IPS-NIHi11 (cell line): Measurements from ENCODE around the gene FCGBP.
"Not testable (repeated sequence)": the region's sequence is repeated elsewhere in the genome, so short reads cannot be mapped to it uniquely, and the experiment has no call there.

ENCODE experiments used
- DNase-seq: peaks from one replicate; pipeline ENCODE4 v3.0.0; 2012; ENCODE audit warnings: mixed read lengths, low spot score

Gene FCGBP

DNA sequence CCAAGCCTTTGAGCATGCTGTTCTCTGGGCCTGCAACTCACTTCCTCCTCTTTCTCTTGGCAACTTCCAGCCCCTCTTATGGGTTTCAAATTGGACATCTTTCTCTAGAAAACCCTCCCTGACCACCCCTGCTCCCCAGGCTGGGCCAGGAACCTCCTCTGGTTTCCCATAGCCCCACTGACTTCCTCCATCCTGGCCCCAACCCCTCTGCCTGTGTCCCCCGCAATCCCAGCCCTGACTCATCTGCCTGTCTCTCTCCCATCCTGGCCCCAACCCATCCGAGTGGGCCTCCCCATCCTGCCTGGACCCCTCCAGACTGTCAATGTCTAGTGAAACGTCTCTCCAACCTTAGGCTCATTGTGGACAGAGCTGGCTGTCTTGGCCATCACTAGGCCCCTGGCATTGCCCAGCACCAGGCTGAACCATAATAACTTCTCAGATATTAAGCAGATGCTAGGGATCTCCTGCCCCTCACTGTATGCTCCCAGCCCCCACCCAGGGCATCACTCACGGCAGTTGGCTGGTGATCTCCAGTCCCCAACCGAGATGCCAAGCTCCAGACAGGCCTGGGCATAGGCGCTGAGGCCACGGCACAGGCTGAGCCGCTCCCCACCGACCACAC lies 16.8 kb downstream of the FCGBP start:
- no peak for DNase-seq

DNA sequence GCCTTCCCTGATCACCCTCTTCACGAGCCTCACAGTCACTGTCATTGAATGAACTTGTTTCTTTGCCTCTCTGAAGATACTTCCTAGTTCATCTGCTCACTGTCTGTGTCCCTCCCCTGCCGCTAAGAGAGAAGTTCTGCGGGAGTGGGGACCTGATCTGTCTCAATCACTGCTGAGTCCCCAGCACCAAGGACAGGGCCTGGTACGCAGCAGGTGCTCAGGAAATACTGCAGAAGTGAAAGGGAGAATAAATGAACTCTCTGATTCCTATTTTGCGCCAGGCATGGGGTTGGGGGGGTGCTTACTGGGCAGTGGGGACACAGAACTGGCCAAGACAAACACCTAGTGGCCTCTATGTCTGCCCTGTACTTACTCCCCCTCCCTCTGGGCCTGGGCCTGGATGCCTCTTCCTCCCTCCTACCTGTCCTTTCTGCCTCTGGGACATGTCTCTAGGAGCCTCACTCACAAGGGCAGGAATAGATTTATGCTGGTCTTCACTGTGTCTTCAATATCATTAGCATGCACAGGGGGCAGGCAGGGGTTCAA lies 17.5 kb downstream of the FCGBP start:
- peak; percentile 50 for DNase-seq

GRCh38 chr19:39916236-39916635 lies 18.2 kb downstream of the FCGBP start:
- DNase-seq = no peak

GRCh38 chr19:39915848-39916215 lies 18.6 kb downstream of the FCGBP start:
- DNase-seq = no peak

- peak; percentile 36 for DNase-seq
These were observed 19.2 kb downstream of the FCGBP start for GRCh38 chr19:39915101-39915847.

- DNase-seq = peak; percentile 2
These were observed 20.6 kb downstream of the FCGBP start for GRCh38 chr19:39913682-39914333.

DNA sequence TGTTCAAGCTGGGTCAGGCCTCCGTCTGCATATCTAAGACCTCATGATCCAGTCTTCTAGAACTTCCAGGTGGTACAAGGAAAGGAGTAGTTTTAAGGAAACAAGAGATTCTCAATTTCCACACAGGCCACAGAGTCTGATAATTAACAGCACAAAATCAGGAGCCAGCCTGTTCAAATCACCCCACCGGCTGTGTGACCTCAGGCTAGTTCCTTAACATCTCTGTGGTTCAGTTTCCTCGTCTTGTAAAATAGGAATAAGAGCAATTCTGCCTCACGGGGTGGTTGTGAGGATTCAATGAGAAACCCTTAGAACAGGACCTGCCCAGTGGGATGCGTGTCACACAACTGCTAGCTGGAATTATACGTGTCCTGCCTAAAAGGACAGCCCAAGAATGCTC lies 25.6 kb downstream of the FCGBP start:
- no peak for DNase-seq

DNA sequence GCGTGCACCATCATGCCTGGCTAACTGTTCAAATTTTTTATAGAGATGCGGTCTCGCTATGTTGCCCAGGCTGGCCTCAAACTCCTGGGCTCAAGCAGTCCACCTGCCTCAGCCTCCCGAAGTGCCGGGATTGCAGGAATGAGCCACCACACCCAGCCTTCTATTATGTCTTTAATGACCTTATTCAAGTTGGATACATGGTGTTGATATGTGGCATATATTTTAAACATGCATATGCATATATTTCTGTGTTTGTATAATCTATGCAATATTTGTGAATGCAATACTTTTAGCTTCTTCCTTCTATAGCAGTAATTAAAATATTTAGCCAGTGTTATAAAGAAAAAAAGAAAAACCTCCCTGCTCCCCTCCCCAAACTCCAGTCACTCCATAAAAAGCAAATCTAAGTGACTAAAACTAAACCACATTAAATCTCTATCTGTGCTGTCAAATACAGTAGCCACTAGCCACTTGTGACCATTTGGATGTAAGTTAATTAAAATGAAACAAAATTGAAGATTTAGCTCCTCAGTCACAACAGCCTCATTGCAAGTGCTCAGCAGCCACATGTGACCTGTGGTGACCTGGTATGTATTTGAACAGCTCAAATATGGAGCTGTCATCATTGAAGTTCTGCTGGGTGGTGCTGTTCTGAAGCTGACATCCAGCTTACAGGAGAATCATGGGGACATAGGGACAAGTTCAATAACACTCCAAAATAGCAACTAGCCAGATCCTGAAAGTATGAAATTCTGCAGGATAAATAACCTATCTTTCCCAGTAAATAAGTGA lies 27.4 kb downstream of the FCGBP start:
- DNase-seq = peak; percentile 1

DNA sequence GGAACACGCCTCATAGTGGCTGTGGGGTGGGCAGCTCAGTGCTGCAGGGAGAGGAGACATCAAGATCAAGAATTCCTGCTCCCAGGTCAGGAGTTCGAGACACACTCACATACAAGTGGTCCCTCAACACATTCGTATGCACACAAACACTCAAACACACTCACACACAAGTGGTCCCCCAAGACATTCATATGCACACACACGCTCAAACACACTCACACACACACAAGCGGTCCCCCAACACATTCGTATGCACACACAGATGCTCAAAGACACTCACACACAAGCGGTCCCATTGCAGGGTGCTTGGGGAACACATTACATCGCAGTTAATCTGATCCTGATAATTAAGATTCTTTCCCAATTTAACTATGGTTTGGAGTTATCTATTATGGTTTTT lies 28.2 kb downstream of the FCGBP start:
- no peak for DNase-seq

- not testable (repeated sequence) for DNase-seq
These were observed 30.8 kb downstream of the FCGBP start for GRCh38 chr19:39903486-39904091.

DNA sequence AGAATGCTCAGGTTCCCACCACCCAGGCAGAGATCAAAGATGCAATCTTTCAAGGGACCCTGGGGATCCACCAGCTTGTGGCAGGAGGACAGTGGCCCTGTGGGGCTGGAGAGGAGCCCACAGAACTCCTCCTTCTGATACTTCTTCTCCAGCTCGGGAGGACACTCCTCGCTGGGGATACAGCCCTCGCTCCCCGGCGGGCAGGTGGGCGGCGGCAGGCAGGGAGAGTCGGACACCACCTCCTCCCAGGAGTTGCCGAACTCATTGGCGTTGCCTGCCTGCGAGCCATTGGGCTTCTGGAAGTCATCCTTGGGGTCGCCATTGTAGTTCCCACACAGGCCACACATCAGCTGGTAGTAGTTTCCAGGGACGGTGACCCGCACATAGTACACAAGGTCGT lies 32.1 kb downstream of the FCGBP start:
- DNase-seq = not testable (repeated sequence)

GRCh38 chr19:39901681-39902080 lies 32.8 kb downstream of the FCGBP start:
- not testable (repeated sequence) for DNase-seq

DNA sequence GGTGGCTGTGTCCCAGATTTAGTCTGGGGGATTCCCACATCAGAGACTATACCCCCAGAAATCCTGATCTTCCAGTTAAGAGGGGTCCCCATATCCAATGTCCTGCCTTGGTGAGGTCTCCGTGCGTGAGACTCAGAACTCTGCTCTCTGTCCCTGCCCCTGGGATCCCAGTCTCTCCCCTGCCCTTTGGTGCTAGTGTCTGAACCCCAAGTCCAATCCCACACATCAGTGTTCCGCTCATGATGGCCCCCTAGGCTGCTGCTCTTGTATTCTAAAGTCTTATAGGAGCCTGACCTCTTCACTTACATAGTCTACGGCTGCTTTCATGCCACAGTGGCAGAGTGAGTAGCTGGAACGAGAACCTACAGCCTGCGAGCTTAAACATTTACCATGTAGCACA lies 35.6 kb downstream of the FCGBP start:
- not testable (repeated sequence) for DNase-seq

- not testable (repeated sequence) for DNase-seq
These were observed 36.8 kb downstream of the FCGBP start for GRCh38 chr19:39897511-39898245.

DNA sequence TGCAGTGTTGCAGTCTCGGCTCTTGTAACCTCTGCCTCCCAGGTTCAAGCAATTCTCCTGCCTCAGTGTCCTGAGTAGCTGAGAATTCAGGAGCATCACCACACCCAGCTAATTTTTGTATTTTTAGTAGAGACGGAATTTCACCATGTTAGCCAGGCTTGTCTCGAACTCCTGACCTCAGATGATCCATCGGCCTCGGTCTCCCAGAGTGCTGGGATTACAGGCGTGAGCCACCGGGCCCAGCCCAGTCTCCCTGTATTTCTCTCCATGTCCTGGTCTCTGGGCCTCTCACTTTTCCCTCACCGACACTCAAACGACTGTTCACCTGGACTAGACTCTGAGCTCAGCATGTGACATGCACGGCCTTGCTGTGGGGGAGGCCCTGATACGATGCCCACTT lies 39.3 kb downstream of the FCGBP start:
- DNase-seq = not testable (repeated sequence)

GRCh38 chr19:39894236-39894606 lies 40.2 kb downstream of the FCGBP start:
- not testable (repeated sequence) for DNase-seq

DNA sequence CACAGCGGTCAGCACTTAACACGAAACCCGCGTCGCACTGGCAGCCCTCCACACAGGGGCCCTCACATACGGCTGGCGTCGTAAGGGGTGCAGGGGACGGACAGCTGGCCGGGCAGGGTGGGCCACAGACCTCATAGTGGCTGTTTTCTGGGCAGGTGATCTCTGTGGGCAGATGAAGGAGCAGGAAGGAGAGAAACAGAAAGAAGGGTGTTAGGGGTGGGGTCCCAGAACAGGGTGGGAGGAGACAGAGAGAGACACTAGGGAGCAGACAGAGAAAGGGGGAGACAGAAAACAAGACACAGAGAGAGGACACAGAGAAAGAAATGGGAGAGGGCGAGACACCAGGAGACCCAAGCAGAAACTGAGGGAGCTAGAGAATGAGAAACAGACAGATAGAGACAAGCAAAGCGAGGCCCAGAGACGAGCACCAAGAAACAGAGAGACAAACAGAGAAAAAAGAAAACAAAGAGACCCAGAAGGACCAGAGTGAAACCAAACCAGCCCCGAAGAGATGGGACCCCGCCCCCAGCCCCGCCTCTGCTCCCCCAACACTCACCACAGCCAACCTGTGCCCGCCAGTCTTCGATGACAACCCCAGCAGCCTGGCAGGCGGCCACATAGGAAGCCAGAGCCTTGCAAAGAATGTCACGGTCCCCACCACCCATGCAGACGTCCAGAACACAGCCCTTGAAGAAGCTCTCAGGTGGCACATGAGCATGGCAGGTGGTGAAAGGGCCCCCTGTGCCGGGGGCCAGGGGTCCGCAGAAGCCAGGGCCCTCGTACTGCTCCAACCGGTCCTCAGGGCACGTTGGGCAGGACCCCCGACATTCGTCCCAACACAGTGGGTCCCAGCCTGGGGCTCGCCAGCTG lies 40.8 kb downstream of the FCGBP start:
- DNase-seq = not testable (repeated sequence)

DNA sequence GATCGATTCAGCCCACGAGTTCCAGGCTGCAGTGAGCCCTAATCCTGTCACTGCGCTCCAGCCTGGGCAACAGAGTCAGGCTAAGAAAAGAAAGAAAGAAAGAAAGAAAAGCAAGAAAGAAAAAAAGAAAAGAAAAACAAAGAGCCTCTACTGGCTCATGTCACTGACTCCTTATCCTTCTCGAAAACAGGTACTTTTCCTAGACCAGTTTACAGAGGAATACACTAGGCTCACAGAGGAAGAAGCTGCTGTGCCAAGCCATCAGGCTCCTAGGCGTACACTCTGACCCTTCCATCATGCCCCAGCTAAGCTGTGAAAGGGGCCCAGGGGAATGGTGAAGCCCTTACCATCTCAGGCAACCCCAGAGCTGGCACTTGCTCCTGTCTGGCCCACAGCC lies 41.9 kb downstream of the FCGBP start:
- peak; percentile 1 for DNase-seq

GRCh38 chr19:39891660-39892505 lies 42.6 kb downstream of the FCGBP start:
- DNase-seq = peak; percentile 68
